ENCODE measurements around the gene ARFRP1.
"Not testable (repeated sequence)": the region's sequence is repeated elsewhere in the genome, so short reads cannot be mapped to it uniquely, and the experiment has no call there.

The ARFRP1 gene

DNA sequence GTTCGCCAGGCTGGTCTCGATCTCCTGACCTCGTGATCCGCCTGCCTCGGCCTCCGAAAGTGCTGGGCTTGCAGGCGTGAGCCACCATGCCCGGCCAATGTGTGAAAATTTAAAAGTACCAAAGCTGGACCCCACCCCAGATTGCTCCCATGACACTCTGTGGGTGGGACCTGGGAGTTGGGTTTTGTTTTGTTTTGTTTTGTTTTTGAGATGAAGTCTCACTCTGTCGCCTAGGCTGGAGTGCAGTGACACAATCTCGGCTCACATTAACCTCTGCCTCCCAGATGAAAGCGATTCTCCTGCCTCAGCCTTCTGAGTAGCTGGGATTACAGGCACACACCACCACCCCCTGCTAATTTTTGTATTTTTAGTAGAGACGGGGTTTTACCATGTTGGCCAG, 36.1 kb downstream of the ARFRP1 start:
- not testable (repeated sequence) for DNase-seq

- DNase-seq = no peak
These were observed 39.4 kb downstream of the ARFRP1 start for GRCh38 chr20:63668351-63668750.

- no peak for DNase-seq
These were observed 39.9 kb downstream of the ARFRP1 start for GRCh38 chr20:63667858-63668257.

DNA sequence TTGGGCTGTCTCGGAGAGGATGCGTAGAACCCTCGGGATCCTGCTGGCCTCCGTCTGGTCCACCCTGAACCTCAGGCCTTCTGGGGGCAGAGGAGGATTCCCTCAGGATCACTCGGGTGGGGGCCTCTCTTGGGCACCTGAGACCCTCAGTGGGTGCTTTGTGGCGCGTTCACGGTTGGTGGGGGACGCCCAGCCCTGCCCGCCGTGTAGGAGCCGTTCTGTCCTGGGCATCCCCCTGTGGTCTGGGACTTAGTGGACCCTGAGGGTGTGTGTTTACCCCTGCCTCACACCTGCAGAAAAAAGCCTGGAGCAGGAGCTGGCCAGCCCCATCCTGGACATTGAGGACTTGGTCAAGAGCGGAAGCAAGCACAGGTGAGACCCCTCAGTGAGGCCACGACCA, 42.1 kb downstream of the ARFRP1 start:
- no peak for DNase-seq

DNA sequence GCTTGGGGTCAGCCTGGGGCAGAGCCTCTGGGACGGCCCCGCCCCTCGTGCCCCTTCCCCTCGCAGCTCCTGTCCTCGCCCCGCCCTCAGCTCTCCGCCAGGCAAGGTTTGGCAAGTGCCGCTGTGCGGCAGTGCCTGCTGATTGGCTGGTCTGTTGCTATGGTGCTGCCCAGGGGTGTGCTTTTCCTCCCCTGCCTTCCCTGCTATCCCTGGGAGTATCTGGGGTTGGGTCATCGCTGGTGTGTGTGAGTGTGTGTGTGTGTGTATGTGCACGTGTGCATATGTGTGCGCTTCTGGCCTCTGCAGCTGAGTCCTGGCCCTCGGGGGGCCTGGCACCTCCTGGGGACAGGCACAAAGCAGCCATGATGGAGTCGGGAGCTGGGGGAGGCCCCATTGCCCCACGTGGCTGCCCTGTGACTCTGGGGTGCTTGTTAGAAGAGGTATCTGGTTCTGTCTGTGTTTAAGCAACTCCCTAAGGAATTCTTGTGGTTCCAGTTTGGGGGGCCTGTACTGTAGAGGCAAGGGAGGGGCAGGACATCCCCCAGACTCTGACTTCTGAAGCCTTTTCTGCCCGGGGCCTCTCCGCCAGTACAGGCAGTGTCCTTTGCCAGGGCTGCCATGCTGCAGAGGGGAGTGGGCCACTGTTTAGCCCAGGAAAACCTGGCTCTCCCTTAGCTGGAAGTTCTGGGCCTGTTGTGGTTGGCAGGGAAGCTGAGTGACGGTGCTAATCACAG, 42.7 kb downstream of the ARFRP1 start:
- no peak for DNase-seq

GRCh38 chr20:63664143-63664851, 43.5 kb downstream of the ARFRP1 start:
- no peak for DNase-seq

- no peak for DNase-seq
These were observed 44.3 kb downstream of the ARFRP1 start for GRCh38 chr20:63663332-63664066.

GRCh38 chr20:63662813-63663189, 45.0 kb downstream of the ARFRP1 start:
- DNase-seq = no peak

GRCh38 chr20:63661959-63662812, 45.6 kb downstream of the ARFRP1 start:
- no peak for DNase-seq

- DNase-seq = no peak
These were observed 46.7 kb downstream of the ARFRP1 start for GRCh38 chr20:63661108-63661507.

DNA sequence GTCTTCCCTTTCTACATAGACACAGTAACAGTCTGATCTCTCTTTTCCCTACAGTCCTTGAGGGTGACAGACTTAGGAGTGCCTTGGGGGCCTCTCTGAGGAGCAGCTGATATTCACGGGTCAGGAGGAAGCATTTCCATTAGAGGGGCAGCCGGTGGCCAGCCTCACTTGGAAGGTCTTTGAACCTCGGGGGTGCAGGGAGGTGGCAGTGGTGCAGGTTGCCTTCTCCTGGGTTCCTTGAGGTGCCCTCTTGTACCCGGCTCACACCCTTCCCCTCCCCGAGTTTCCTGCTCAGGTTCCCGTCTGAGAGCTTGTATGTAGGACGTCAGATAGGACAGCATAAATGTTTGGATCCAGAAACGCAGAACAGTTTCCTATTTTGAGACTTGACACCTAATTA, 47.2 kb downstream of the ARFRP1 start:
- no peak for DNase-seq

DNA sequence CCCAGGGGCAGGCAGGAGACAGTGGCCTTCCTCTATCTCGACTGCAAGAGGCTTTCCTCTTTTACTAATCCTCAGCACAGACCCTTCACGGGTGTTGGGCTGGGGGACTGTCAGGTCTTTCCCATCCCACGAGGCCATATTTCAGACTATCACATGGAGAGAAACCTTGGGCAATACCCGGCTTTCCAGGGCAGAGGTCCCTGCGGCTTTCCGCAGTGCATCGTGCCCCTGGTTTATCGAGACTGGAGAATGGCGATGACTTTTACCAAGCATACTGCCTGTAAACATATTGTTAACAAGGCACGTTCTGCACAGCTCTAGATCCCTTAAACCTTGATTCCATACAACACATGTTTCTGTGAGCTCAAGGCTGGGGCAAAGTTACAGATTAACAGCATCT, 47.6 kb downstream of the ARFRP1 start:
- not testable (repeated sequence) for DNase-seq

- DNase-seq = no peak
These were observed 48.4 kb downstream of the ARFRP1 start for GRCh38 chr20:63659370-63659769.

- no peak for DNase-seq
These were observed 49.0 kb downstream of the ARFRP1 start for GRCh38 chr20:63658749-63659187.

DNA sequence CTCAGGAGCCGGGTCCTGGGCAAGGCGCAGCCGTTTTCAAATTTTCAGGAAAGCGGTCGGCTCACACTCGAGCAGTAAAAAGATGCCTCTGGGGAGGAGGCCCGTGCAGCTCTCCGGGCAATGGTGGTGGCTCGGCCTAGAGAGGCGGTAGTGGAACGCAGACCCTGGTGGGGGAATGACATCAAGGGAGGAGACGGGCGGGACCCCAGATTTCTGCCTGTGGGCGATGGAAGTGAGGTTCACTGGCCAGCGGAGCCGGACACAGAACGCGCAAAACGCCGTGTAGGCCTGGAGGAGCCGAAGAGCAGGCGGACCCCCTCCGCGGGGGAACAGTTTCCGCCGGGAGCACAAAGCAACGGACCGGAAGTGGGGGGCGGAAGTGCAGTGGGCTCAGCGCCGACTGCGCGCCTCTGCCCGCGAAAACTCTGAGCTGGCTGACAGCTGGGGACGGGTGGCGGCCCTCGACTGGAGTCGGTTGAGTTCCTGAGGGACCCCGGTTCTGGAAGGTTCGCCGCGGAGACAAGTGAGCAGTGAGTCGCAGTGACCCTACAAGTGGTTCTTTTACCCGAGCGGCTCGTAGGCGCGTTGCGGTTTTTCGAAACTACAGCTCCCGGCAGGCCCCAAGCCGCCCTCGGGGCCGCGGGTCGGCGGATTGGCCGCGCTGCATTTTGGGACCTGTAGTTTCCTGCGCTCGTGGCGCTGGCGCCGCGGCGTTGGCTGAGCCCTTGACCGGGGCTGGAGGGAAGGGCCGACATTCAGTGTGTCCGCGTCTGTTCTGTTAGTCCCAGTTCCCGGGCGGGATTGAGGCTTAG, 49.6 kb downstream of the ARFRP1 start, which contains the start of gene RTEL1:
Gene RTEL1, plus strand, starts transcription at position 376 of the 812 bp plus-strand sequence. CDS start 1,091 bp downstream, outside the sequence.
- DNase-seq = peak; percentile 98

DNA sequence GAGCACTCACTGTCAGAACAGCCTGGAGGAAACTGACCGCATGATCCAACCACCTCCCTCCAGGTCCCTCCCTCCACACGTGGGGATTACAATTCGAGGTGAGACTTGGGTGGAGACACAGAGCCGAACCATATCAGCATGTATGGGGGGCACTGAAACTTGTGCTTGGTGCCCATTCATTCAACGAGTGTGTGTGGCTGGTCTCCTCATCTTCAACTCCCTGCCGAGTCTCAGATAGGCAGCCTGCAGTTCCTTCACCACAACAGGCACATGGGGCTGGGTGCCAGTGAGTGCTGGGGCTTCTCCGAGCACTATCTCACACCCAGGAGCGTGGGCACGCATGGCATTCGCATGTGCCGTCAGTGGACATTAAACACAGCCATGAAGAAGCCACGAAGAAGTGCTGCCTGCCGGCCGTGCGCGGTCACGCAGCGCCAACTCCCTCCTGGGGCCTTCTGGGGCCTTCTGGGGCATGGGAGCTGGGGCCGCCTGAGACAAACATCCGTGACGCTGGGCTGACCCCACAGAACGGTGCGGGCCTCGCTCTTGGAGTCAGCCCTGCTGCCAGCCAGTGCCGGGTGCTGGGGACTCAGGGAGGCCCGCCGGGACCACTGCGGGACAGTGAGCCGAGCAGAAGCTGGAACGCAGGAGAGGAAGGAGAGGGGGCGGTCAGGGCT, 50.4 kb downstream of the ARFRP1 start:
- DNase-seq = peak; percentile 62

- DNase-seq = no peak
These were observed 51.3 kb downstream of the ARFRP1 start for GRCh38 chr20:63656451-63656850.

DNA sequence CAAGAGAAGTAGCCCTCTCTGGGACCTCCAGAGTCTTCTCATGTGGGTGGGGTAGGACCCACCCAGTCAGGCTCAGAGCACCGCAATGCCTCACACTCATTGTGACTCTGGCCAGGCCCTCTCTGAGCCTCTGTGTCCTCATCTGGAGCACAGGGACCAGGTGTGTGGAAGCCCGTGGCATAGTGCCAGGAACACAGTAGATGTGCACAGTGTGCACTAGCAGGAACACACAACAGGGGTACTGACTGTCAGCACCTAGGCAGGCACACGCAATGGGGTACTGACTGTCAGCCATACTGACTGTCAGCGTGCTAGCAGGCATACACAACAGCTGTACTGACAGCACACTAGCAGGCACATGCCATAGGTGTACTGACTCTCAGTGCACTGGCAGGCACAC, 52.5 kb downstream of the ARFRP1 start:
- DNase-seq = no peak

- DNase-seq = no peak
These were observed 53.7 kb downstream of the ARFRP1 start for GRCh38 chr20:63653974-63654668.

Data from activated CD8-positive, alpha-beta memory T cell treated with anti-CD3 and anti-CD28 coated beads, Interleukin-2, amount 50 U/mL, for 48 hours (primary cell).